Smooth muscle cell (in vitro differentiated cells): ENCODE measurements around the gene ADI1. TPM values are rescaled to one million over a fixed set of nuclear protein-coding genes. Genes with fewer than 3 reads are reported as not detected.
"Not testable (repeated sequence)": the region's sequence is repeated elsewhere in the genome, so short reads cannot be mapped to it uniquely, and the experiment has no call there.

ENCODE experiments used
- DNase-seq: peaks from one replicate; lab custom pipeline; 2025; ENCODE audit not compliant: unreplicated experiment; lab: John Stamatoyannopoulos, UW
- H2AFZ ChIP-seq: fragments of 200-600 bp; sonication (generic); 2 replicates; pipeline ENCODE4 v1.6.0; 2016; ENCODE audit warnings: antibody characterized with exemption, low read depth, mild to moderate bottlenecking
- H3F3A ChIP-seq: fragments of 200-600 bp; sonication (generic); 2 replicates; pipeline ENCODE4 v1.6.0; 2017; ENCODE audit warnings: antibody characterized with exemption, low read depth
- H3K27ac ChIP-seq: fragments of 200-600 bp; sonication (generic); 2 replicates; pipeline ENCODE4 v1.5.1; 2016; ENCODE audit warnings: low read depth, mild to moderate bottlenecking
- H3K27me3 ChIP-seq: fragments of 200-600 bp; sonication (generic); 2 replicates; pipeline ENCODE4 v1.6.1; 2016; ENCODE audit warnings: low read depth, mild to moderate bottlenecking
- H3K36me3 ChIP-seq: fragments of 200-600 bp; sonication (generic); 2 replicates; pipeline ENCODE4 v1.5.1; 2016; ENCODE audit warnings: low read depth
- H3K4me1 ChIP-seq: fragments of 200-600 bp; sonication (generic); 2 replicates; pipeline ENCODE4 v1.5.1; 2016; ENCODE audit warnings: low read depth
- H3K4me2 ChIP-seq: fragments of 200-600 bp; sonication (generic); 2 replicates; pipeline ENCODE4 v1.6.0; 2016; ENCODE audit warnings: mild to moderate bottlenecking
- H3K4me3 ChIP-seq: fragments of 200-600 bp; sonication (generic); 2 replicates; pipeline ENCODE4 v1.5.1; 2016; ENCODE audit warnings: mild to moderate bottlenecking
- H3K79me2 ChIP-seq: fragments of 200-600 bp; sonication (generic); 2 replicates; pipeline ENCODE4 v1.6.0; 2016; ENCODE audit warnings: low read depth, mild to moderate bottlenecking
- H3K9ac ChIP-seq: fragments of 200-600 bp; sonication (generic); 2 replicates; pipeline ENCODE4 v1.6.0; 2016; ENCODE audit warnings: low read depth
- H3K9me3 ChIP-seq: fragments of 200-600 bp; sonication (generic); replicated peaks from 2 replicates; pipeline ENCODE4 v1.5.1; 2016; ENCODE audit warnings: low read depth
- H4K20me1 ChIP-seq: fragments of 200-600 bp; sonication (generic); 2 replicates; pipeline ENCODE4 v1.6.0; 2016; ENCODE audit warnings: low read depth
- whole genome bisulfite sequencing: methylation state at CpG from one replicate; pipeline ENCODE4 v1.1.7; 2016; ENCODE audit warnings: low lambda C conversion rate; 5-methylcytosine and 5-hydroxymethylcytosine counted together
- polyA plus RNA-seq: library from polyadenylated mRNA; unstranded; fragments of >200 nt; fragmentation: Nextera tagmentation; extraction: Ambion mirVana; gene quantifications from 2 replicates; pipeline ENCODE4 v1.2.1, GENCODE V29; 2016
- total RNA-seq: library from RNA; depleted of rRNA; stranded (reverse); fragments of >200 nt; gene quantifications from 2 replicates; pipeline ENCODE4 v1.2.3, GENCODE V29; 2014
- TF ChIP-seq, protein P1 (sequence below): fragments of 200-600 bp; sonication (generic); IDR thresholded peaks from 2 replicates; pipeline ENCODE4 v1.5.1; 2017; ENCODE audit warnings: borderline replicate concordance, mild to moderate bottlenecking, antibody characterized with exemption; ENCODE audit not compliant: insufficient read depth, poor library complexity, severe bottlenecking

Gene ADI1
- total and polyA plus RNA-seq, 2 experiments from 2014 or later: 19.0 to 30.9 TPM

- H3F3A ChIP-seq: no peaks in the 10 kb centered on the region
- no peak for DNase-seq
- WGBS: 85% methylated on average over 13 of the region's 13 CpGs
- no peaks in the 10 kb centered on the region for H3K79me2 ChIP-seq
- H3K4me3 ChIP-seq: no peak overlapping the region
- H3K4me2 ChIP-seq: no peak overlapping the region
- no peaks in the 10 kb centered on the region for H3K27me3 ChIP-seq
- peaks cover 3% of the 10 kb centered on the region for H3K36me3 ChIP-seq
- H2AFZ ChIP-seq: no peak overlapping the region
- no peak overlapping the region for H3K9ac ChIP-seq
- TF ChIP-seq, protein P1, sequence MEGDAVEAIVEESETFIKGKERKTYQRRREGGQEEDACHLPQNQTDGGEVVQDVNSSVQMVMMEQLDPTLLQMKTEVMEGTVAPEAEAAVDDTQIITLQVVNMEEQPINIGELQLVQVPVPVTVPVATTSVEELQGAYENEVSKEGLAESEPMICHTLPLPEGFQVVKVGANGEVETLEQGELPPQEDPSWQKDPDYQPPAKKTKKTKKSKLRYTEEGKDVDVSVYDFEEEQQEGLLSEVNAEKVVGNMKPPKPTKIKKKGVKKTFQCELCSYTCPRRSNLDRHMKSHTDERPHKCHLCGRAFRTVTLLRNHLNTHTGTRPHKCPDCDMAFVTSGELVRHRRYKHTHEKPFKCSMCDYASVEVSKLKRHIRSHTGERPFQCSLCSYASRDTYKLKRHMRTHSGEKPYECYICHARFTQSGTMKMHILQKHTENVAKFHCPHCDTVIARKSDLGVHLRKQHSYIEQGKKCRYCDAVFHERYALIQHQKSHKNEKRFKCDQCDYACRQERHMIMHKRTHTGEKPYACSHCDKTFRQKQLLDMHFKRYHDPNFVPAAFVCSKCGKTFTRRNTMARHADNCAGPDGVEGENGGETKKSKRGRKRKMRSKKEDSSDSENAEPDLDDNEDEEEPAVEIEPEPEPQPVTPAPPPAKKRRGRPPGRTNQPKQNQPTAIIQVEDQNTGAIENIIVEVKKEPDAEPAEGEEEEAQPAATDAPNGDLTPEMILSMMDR: no peak
- no peaks in the 10 kb centered on the region for H3K4me1 ChIP-seq
- H4K20me1 ChIP-seq: no peaks in the 10 kb centered on the region
- H3K27ac ChIP-seq: no peak overlapping the region
- H3K9me3 ChIP-seq: no peaks in the 10 kb centered on the region
These were observed 70.2 kb downstream of the ADI1 start for GRCh38 chr2:3449086-3449485.

DNA sequence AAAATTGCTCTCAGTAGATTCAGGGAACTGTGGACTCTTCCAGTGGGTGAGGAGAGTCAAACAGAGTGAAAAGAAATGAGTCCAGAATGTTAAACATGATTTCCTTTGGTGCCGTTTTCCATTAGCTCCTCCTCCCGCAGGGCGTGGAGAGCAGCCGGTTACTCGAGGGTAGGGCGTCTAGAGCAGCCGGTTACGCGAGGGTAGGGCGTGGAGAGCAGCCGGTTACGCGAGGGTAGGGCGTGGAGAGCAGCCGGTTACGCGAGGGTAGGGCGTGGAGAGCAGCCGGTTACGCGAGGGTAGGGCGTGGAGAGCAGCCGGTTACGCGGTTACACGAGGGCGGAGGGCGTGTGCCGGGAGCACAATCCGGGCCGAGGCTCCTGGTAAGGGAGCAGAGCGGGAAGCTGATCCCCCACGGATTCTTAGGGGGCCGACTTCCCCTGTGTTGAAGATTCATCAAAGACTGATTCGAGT lies 70.9 kb downstream of the ADI1 start:
- DNase-seq, H3K4me3 ChIP-seq, H3K4me2 ChIP-seq: not testable (repeated sequence)

GRCh38 chr2:3447789-3448317 lies 71.5 kb downstream of the ADI1 start:
- H3K4me1 ChIP-seq: no peaks in the 10 kb centered on the region
- H3K9ac ChIP-seq: no peak overlapping the region
- no peak overlapping the region for H3K4me2 ChIP-seq
- no peaks in the 10 kb centered on the region for H3K79me2 ChIP-seq
- H3K9me3 ChIP-seq: no peaks in the 10 kb centered on the region
- H3K27me3 ChIP-seq: no peaks in the 10 kb centered on the region
- H3K4me3 ChIP-seq: no peak overlapping the region
- TF ChIP-seq, protein P1: no peak
- DNase-seq: no peak
- no peaks in the 10 kb centered on the region for H3F3A ChIP-seq
- peaks cover 3% of the 10 kb centered on the region for H3K36me3 ChIP-seq
- H4K20me1 ChIP-seq: peaks cover 3% of the 10 kb centered on the region
- H2AFZ ChIP-seq: no peak overlapping the region
- WGBS: 90% methylated on average over 9 of the region's 9 CpGs
- H3K27ac ChIP-seq: no peak overlapping the region

More for the DNA sequence above, 70.9 kb downstream of the ADI1 start:
- not testable (repeated sequence) for H3K4me1 ChIP-seq, H3K36me3 ChIP-seq, H3K79me2 ChIP-seq, H2AFZ ChIP-seq, H3K27ac ChIP-seq, H3K9ac ChIP-seq, H3K9me3 ChIP-seq, H3F3A ChIP-seq, H4K20me1 ChIP-seq, H3K27me3 ChIP-seq
- WGBS: 85% methylated on average over 35 of the region's 35 CpGs

Other genes starting within 250 kb of the ADI1 start
- gene EIPR1, start 141.7 kb downstream of the ADI1 start, total RNA-seq: 23.1 and 33.8 TPM in 2 replicates
- gene EIPR1, start 141.7 kb downstream of the ADI1 start, polyA plus RNA-seq: 18.5 and 25.0 TPM in 2 replicates
- gene TRAPPC12, start 139.8 kb downstream of the ADI1 start, total RNA-seq: 26.0 and 60.5 TPM in 2 replicates
- gene TRAPPC12, start 139.8 kb downstream of the ADI1 start, polyA plus RNA-seq: 49.0 and 55.4 TPM in 2 replicates
- gene RNASEH1, start 38.8 kb upstream of the ADI1 start, total RNA-seq: 18.3 and 22.0 TPM in 2 replicates
- gene RNASEH1, start 38.8 kb upstream of the ADI1 start, polyA plus RNA-seq: 32.7 and 39.2 TPM in 2 replicates
- 2,961 and 3,073 TPM in 2 replicates for gene RPS7, start 55.7 kb upstream of the ADI1 start, total RNA-seq
- gene RPS7, start 55.7 kb upstream of the ADI1 start, polyA plus RNA-seq: 458 and 471 TPM in 2 replicates
- 18.1 and 24.9 TPM in 2 replicates for gene COLEC11, start 75.6 kb upstream of the ADI1 start, total RNA-seq
- gene COLEC11, start 75.6 kb upstream of the ADI1 start, polyA plus RNA-seq: 24.0 and 30.8 TPM in 2 replicates
- not detected in 2 replicates for gene ALLC, start 138.7 kb upstream of the ADI1 start, total RNA-seq
- not detected in 2 replicates for gene ALLC, start 138.7 kb upstream of the ADI1 start, polyA plus RNA-seq
- not detected in 2 replicates for gene DCDC2C, start 184.0 kb upstream of the ADI1 start, total RNA-seq
- gene DCDC2C, start 184.0 kb upstream of the ADI1 start, polyA plus RNA-seq: not detected in 2 replicates